Lower leg skin (tissue), 3 donors: ENCODE results near the gene CSNK1G1.

ENCODE experiments used
- CTCF ChIP-seq, 3 donors: fragments of 450-650 bp; IDR thresholded peaks; one replicate each; pipeline ENCODE4 v1.5.1; 2016; ENCODE audit warnings: antibody characterized with exemption in 3 of 3, mild to moderate bottlenecking in 3 of 3, moderate library complexity in 2 of 3
- POLR2A ChIP-seq, 2 donors: fragments of 450-650 bp; IDR thresholded peaks; one replicate each; pipeline ENCODE4 v1.6.1; 2016 to 2017; ENCODE audit warnings: antibody characterized with exemption in 2 of 2, mild to moderate bottlenecking in 1 of 2, moderate library complexity in 1 of 2

GRCh38 chr15:64235552-64235951 lies 120.4 kb downstream of the CSNK1G1 start:
- no peak for TF ChIP-seq CTCF (IDR thresholded peaks at IDR 0.05)
- TF ChIP-seq POLR2A (IDR thresholded peaks at IDR 0.05), result no peak
